GM21737 (cell line): Measurements from ENCODE around the gene SLC22A1.
"Not testable (repeated sequence)": the region's sequence is repeated elsewhere in the genome, so short reads cannot be mapped to it uniquely, and the experiment has no call there.

ENCODE experiments used
- ATAC-seq: cut with Tn5 transposase; IDR thresholded peaks from one replicate; pipeline ENCODE4 v1.9.1; 2021; ENCODE audit warnings: mild to moderate bottlenecking, moderate library complexity; ENCODE audit not compliant: unreplicated experiment

The SLC22A1 gene

GRCh38 chr6:160121558-160121957, at the start of gene SLC22A1:
TSS of gene SLC22A1 (plus strand) at chr6:160121815. CDS start at chr6:160121936, 121 bp downstream.
- no peak for ATAC-seq

GRCh38 chr6:160073272-160073671, 48.3 kb upstream of the SLC22A1 start:
- ATAC-seq = no peak

- no peak for ATAC-seq
Measured at GRCh38 chr6:160076009-160076408, 45.6 kb upstream of the SLC22A1 start.

GRCh38 chr6:160077024-160077423, 44.6 kb upstream of the SLC22A1 start:
- ATAC-seq = no peak

GRCh38 chr6:160077526-160077925, 44.1 kb upstream of the SLC22A1 start:
- no peak for ATAC-seq

- no peak for ATAC-seq
Measured at GRCh38 chr6:160078883-160079685, 42.5 kb upstream of the SLC22A1 start.

- ATAC-seq = no peak
Measured at GRCh38 chr6:160079686-160080043, 42.0 kb upstream of the SLC22A1 start.

- ATAC-seq = no peak
Measured at GRCh38 chr6:160080097-160080496, 41.5 kb upstream of the SLC22A1 start.

GRCh38 chr6:160081398-160081797, 40.2 kb upstream of the SLC22A1 start:
- ATAC-seq = no peak

GRCh38 chr6:160082627-160083026, 39.0 kb upstream of the SLC22A1 start:
- ATAC-seq = no peak

GRCh38 chr6:160084198-160084776, 37.3 kb upstream of the SLC22A1 start:
- no peak for ATAC-seq

GRCh38 chr6:160085226-160085625, 36.4 kb upstream of the SLC22A1 start:
- no peak for ATAC-seq

GRCh38 chr6:160085713-160086505, 35.7 kb upstream of the SLC22A1 start:
- ATAC-seq = no peak

- no peak for ATAC-seq
Measured at GRCh38 chr6:160086754-160087153, 34.9 kb upstream of the SLC22A1 start.

GRCh38 chr6:160088069-160088783, 33.4 kb upstream of the SLC22A1 start:
- ATAC-seq = no peak

- ATAC-seq = no peak
Measured at GRCh38 chr6:160088784-160089533, 32.7 kb upstream of the SLC22A1 start.

GRCh38 chr6:160089534-160089897, 32.1 kb upstream of the SLC22A1 start:
- ATAC-seq = no peak

GRCh38 chr6:160090442-160091239, 31.0 kb upstream of the SLC22A1 start:
- not testable (repeated sequence) for ATAC-seq

- not testable (repeated sequence) for ATAC-seq
Measured at GRCh38 chr6:160092176-160092575, 29.4 kb upstream of the SLC22A1 start.

GRCh38 chr6:160092602-160093001, 29.0 kb upstream of the SLC22A1 start:
- no peak for ATAC-seq
